Measurements from ENCODE around the gene MBD3.
"Not testable (repeated sequence)": the region's sequence is repeated elsewhere in the genome, so short reads cannot be mapped to it uniquely, and the experiment has no call there.

The MBD3 gene

GRCh38 chr19:1554968-1555367, 37.7 kb downstream of the MBD3 start:
- Mint-ChIP-seq H3K4me1 (no peaks in the 10 kb centered on the region), H3K36me3 (no peaks in the 10 kb centered on the region), H3K4me3 (no peak overlapping the region), H3K27me3 (no peaks in the 10 kb centered on the region), H3K27ac (no peak overlapping the region), H3K9me3 (no peaks in the 10 kb centered on the region)

GRCh38 chr19:1553415-1553814, 39.2 kb downstream of the MBD3 start:
- Mint-ChIP-seq H3K36me3 (no peaks in the 10 kb centered on the region), H3K9me3 (no peaks in the 10 kb centered on the region), H3K4me3 (no peak overlapping the region), H3K27me3 (no peaks in the 10 kb centered on the region), H3K4me1 (no peaks in the 10 kb centered on the region), H3K27ac (no peak overlapping the region)

- Mint-ChIP-seq H3K9me3 (no peaks in the 10 kb centered on the region), H3K4me3 (no peak overlapping the region), H3K27me3 (peaks cover 3% of the 10 kb centered on the region), H3K4me1 (peaks cover under 1% of the 10 kb centered on the region), H3K36me3 (no peaks in the 10 kb centered on the region), H3K27ac (no peak overlapping the region)
Observed at GRCh38 chr19:1551068-1552040, 41.3 kb downstream of the MBD3 start.

GRCh38 chr19:1549332-1549945, 43.2 kb downstream of the MBD3 start:
- H3K4me1 Mint-ChIP-seq, result peaks cover 4% of the 10 kb centered on the region
- H3K9me3 Mint-ChIP-seq, result no peaks in the 10 kb centered on the region
- no peak overlapping the region for H3K4me3 Mint-ChIP-seq
- H3K36me3 Mint-ChIP-seq, result no peaks in the 10 kb centered on the region
- no peak overlapping the region for H3K27ac Mint-ChIP-seq
- H3K27me3 Mint-ChIP-seq, result peaks cover 7% of the 10 kb centered on the region

- Mint-ChIP-seq H3K9me3 (no peaks in the 10 kb centered on the region), H3K36me3 (no peaks in the 10 kb centered on the region), H3K4me3 (no peak overlapping the region), H3K27ac (no peak overlapping the region), H3K4me1 (no peaks in the 10 kb centered on the region), H3K27me3 (peaks cover 11% of the 10 kb centered on the region)
Observed at GRCh38 chr19:1540365-1540925, 52.2 kb downstream of the MBD3 start.

- not testable (repeated sequence) for H3K4me3 Mint-ChIP-seq, H3K36me3 Mint-ChIP-seq, H3K4me1 Mint-ChIP-seq, H3K27ac Mint-ChIP-seq, H3K9me3 Mint-ChIP-seq
- peaks cover 13% of the 10 kb centered on the region for H3K27me3 Mint-ChIP-seq
Observed at GRCh38 chr19:1539749-1540148, 52.9 kb downstream of the MBD3 start.

GRCh38 chr19:1538978-1539377, 53.7 kb downstream of the MBD3 start:
- Mint-ChIP-seq H3K9me3 (no peaks in the 10 kb centered on the region), H3K27me3 (peaks cover 13% of the 10 kb centered on the region), H3K4me3 (no peak overlapping the region), H3K36me3 (no peaks in the 10 kb centered on the region), H3K27ac (no peak overlapping the region), H3K4me1 (no peaks in the 10 kb centered on the region)

- not testable (repeated sequence) for H3K9me3 Mint-ChIP-seq, H3K4me3 Mint-ChIP-seq, H3K4me1 Mint-ChIP-seq, H3K27me3 Mint-ChIP-seq, H3K27ac Mint-ChIP-seq, H3K36me3 Mint-ChIP-seq
Observed at GRCh38 chr19:1535699-1536098, 57.0 kb downstream of the MBD3 start.

GRCh38 chr19:1534972-1535371, 57.7 kb downstream of the MBD3 start:
- H3K4me3 Mint-ChIP-seq, result no peak overlapping the region
- no peaks in the 10 kb centered on the region for H3K9me3 Mint-ChIP-seq
- no peaks in the 10 kb centered on the region for H3K4me1 Mint-ChIP-seq
- peaks cover 7% of the 10 kb centered on the region for H3K27me3 Mint-ChIP-seq
- no peak overlapping the region for H3K27ac Mint-ChIP-seq
- no peaks in the 10 kb centered on the region for H3K36me3 Mint-ChIP-seq

- no peak overlapping the region for H3K4me3 Mint-ChIP-seq
- H3K4me1 Mint-ChIP-seq, result no peaks in the 10 kb centered on the region
- H3K9me3 Mint-ChIP-seq, result no peaks in the 10 kb centered on the region
- no peaks in the 10 kb centered on the region for H3K36me3 Mint-ChIP-seq
- H3K27me3 Mint-ChIP-seq, result peaks cover 6% of the 10 kb centered on the region
- no peak overlapping the region for H3K27ac Mint-ChIP-seq
Observed at GRCh38 chr19:1533510-1534150, 59.0 kb downstream of the MBD3 start.

- no peaks in the 10 kb centered on the region for H3K4me1 Mint-ChIP-seq
- peaks cover 6% of the 10 kb centered on the region for H3K27me3 Mint-ChIP-seq
- H3K27ac Mint-ChIP-seq, result no peak overlapping the region
- no peaks in the 10 kb centered on the region for H3K36me3 Mint-ChIP-seq
- H3K9me3 Mint-ChIP-seq, result no peaks in the 10 kb centered on the region
- no peak overlapping the region for H3K4me3 Mint-ChIP-seq
Observed at GRCh38 chr19:1532003-1532402, 60.7 kb downstream of the MBD3 start.

- Mint-ChIP-seq H3K36me3 (no peaks in the 10 kb centered on the region), H3K9me3 (no peaks in the 10 kb centered on the region), H3K4me3 (no peak overlapping the region), H3K27ac (no peak overlapping the region), H3K27me3 (peaks cover 6% of the 10 kb centered on the region), H3K4me1 (no peaks in the 10 kb centered on the region)
Observed at GRCh38 chr19:1531587-1531986, 61.1 kb downstream of the MBD3 start.

- not testable (repeated sequence) for H3K9me3 Mint-ChIP-seq
Observed at GRCh38 chr19:1530856-1531255, 61.8 kb downstream of the MBD3 start.

GRCh38 chr19:1529430-1529816, 63.2 kb downstream of the MBD3 start:
- no peaks in the 10 kb centered on the region for H3K9me3 Mint-ChIP-seq
- peaks cover 19% of the 10 kb centered on the region for H3K27me3 Mint-ChIP-seq
- no peak overlapping the region for H3K27ac Mint-ChIP-seq
- no peak overlapping the region for H3K4me3 Mint-ChIP-seq
- peaks cover 5% of the 10 kb centered on the region for H3K4me1 Mint-ChIP-seq
- no peaks in the 10 kb centered on the region for H3K36me3 Mint-ChIP-seq

More at GRCh38 chr19:1530856-1531255, 61.8 kb downstream of the MBD3 start:
- not testable (repeated sequence) for H3K27ac Mint-ChIP-seq, H3K36me3 Mint-ChIP-seq, H3K4me3 Mint-ChIP-seq, H3K4me1 Mint-ChIP-seq
- H3K27me3 Mint-ChIP-seq, result peaks cover 13% of the 10 kb centered on the region

GRCh38 chr19:1528596-1529429, 63.9 kb downstream of the MBD3 start:
- no peaks in the 10 kb centered on the region for H3K36me3 Mint-ChIP-seq
- peaks cover 6% of the 10 kb centered on the region for H3K4me1 Mint-ChIP-seq
- H3K27me3 Mint-ChIP-seq, result peaks cover 20% of the 10 kb centered on the region
- H3K9me3 Mint-ChIP-seq, result no peaks in the 10 kb centered on the region
- no peak overlapping the region for H3K4me3 Mint-ChIP-seq
- H3K27ac Mint-ChIP-seq, result no peak overlapping the region
